DND-41 (cell line): ENCODE results near the gene WRNIP1.

Experiments
- EZH2 ChIP-seq: IDR thresholded peaks from 3 replicates; pipeline ENCODE4 v1.6.1; 2012; ENCODE audit warnings: borderline replicate concordance, low read depth, mild to moderate bottlenecking, moderate library complexity, low read length, inconsistent platforms; ENCODE audit not compliant: severe bottlenecking
- TF ChIP-seq, protein P1 (sequence below): IDR thresholded peaks from 2 replicates; pipeline ENCODE4 v1.5.1; 2012; ENCODE audit warnings: borderline replicate concordance, low read length, moderate library complexity, mild to moderate bottlenecking; ENCODE audit not compliant: poor library complexity, severe bottlenecking; ENCODE audit errors: extremely low read depth

DNA sequence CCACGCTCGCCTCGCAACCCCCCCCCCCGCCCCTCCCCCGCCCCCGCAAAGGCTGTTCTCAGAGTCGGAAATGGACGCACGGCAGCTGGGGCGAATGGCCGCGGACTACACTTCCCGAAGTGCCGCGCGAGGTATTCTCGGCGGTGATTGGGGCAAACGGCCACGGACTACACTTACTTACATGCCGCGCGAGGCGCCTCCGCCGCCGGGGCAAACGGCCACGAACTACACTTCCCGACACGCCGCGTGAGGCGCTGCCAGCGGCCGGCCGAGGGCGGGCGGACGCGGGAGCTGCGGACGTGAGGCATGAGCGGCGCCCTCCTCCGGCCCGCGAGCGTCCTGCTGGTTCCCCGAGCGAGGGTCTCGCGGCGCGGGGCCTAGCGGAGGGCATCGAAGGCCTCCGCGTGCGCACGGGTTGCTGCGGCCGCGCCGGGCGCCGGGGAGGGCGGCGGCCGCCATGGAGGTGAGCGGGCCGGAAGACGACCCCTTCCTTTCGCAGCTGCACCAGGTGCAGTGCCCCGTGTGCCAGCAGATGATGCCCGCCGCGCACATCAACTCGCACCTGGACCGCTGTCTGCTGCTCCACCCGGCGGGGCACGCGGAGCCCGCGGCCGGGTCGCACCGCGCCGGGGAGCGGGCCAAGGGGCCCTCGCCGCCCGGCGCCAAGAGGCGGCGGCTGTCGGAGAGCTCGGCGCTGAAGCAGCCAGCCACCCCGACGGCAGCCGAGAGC, at the start of gene WRNIP1:
- TF ChIP-seq, protein P1, sequence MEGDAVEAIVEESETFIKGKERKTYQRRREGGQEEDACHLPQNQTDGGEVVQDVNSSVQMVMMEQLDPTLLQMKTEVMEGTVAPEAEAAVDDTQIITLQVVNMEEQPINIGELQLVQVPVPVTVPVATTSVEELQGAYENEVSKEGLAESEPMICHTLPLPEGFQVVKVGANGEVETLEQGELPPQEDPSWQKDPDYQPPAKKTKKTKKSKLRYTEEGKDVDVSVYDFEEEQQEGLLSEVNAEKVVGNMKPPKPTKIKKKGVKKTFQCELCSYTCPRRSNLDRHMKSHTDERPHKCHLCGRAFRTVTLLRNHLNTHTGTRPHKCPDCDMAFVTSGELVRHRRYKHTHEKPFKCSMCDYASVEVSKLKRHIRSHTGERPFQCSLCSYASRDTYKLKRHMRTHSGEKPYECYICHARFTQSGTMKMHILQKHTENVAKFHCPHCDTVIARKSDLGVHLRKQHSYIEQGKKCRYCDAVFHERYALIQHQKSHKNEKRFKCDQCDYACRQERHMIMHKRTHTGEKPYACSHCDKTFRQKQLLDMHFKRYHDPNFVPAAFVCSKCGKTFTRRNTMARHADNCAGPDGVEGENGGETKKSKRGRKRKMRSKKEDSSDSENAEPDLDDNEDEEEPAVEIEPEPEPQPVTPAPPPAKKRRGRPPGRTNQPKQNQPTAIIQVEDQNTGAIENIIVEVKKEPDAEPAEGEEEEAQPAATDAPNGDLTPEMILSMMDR = peak; percentile 62
- TF ChIP-seq EZH2 = no peak
